ENCODE data around the gene FPGS. TPM values are rescaled to one million over a fixed set of nuclear protein-coding genes. Genes with fewer than 3 reads are reported as not detected.

FPGS gene
- polyA plus RNA-seq, 1 donor (not counting 4 experiments of a cell fraction or from before 2014, with no cell fraction given) = 38.2 TPM

DNA sequence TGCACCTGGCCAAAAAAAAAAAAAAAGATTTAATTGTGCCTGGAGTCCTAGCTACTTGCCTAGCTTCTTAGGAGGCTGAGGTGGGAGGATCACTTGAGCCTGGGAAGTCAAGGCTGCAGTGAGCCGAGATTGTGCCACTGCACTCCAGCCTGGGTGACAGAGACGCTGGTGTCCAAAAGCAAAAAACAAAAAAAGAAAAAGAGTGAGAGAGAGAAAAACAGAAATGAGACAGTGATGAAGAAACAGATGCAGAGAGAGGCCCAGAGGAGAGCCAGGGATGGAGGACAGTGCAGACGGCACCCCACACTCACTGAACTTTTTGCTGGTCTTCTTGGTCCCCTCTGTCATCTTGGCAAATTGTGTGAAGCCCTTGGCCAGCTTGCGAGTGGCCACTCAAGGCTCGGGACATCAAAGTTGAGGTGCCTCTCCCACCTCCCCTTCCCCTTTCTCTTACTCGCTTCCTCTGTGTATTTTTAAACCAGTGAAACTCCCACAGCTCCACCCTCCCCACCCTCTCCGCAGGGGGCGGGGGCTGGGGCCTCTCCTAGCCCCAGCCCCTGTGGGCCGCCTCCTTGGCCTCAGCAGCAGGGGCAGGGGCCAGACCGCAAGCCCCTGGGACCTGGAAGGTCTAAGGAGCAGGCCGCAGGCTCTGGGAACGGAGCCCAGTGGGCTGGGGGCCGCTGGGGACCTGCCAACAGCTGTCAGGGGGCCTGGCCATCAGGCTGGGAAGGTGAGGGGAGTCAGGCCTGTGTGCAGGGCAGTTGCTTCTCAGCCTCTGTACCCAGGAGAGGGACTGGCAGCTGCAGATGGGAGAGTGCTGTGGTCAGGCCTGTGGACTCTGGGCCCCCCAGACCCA is 24.2 kb upstream of the FPGS start, which contains the start of gene SH2D3C:
SH2D3C (minus strand) TSS at position 387 of the 856 bp plus-strand sequence; CDS start at position 348, 39 bp downstream.
- Histone ChIP-seq H3K4me1 (ENCODE audit: control insufficient read depth, extremely low read depth, insufficient read depth, low read length) (no peaks in the 10 kb centered on the region), H3K4me3 (ENCODE audit: control insufficient read depth in 2 of 3, extremely low read depth in 1 of 3, insufficient read depth in 2 of 3, low read depth in 1 of 3, low read length in 3 of 3) (no peak within 1 kb of the TSS), H2AFZ (ENCODE audit: control insufficient read depth, low read length) (no peak within 1 kb of the TSS), H3K27me3 (ENCODE audit: control insufficient read depth, extremely low read depth, insufficient read depth, low read length) (no peaks in the 10 kb centered on the region), H3K36me3 (ENCODE audit: control insufficient read depth in 2 of 2, extremely low read depth in 1 of 2, insufficient read depth in 2 of 2, low read length in 2 of 2) (no peaks in the 10 kb centered on the region), H3K9me1 (ENCODE audit: control insufficient read depth, extremely low read depth, insufficient read depth, low read length) (no peaks in the 10 kb centered on the region), H3K9ac (ENCODE audit: control insufficient read depth, extremely low read depth, insufficient read depth, low read length) (no peak within 1 kb of the TSS), H3K4me2 (ENCODE audit: control insufficient read depth, extremely low read depth, insufficient read depth, low read depth, low read length) (no peak within 1 kb of the TSS), H4K20me1 (ENCODE audit: control insufficient read depth, extremely low read depth, insufficient read depth, low read length) (no peaks in the 10 kb centered on the region), H3K79me2 (ENCODE audit: control insufficient read depth, insufficient read depth, low read length) (no peaks in the 10 kb centered on the region), H3K27ac (ENCODE audit: control insufficient read depth, insufficient read depth, low read length) (no peak within 1 kb of the TSS), H3K9me3 (ENCODE audit: control insufficient read depth, low read depth, low read length) (no peaks in the 10 kb centered on the region)
- dilution Hi-C loops (cut with MboI; ENCODE audit: extremely low pct_ligation_motif_present, low sequenced_read_pairs) = no loop called here
- FAIRE-seq (no peak), DNase-seq (ENCODE audit: low read depth, low spot score) (no peak)
- TF ChIP-seq, protein P1, sequence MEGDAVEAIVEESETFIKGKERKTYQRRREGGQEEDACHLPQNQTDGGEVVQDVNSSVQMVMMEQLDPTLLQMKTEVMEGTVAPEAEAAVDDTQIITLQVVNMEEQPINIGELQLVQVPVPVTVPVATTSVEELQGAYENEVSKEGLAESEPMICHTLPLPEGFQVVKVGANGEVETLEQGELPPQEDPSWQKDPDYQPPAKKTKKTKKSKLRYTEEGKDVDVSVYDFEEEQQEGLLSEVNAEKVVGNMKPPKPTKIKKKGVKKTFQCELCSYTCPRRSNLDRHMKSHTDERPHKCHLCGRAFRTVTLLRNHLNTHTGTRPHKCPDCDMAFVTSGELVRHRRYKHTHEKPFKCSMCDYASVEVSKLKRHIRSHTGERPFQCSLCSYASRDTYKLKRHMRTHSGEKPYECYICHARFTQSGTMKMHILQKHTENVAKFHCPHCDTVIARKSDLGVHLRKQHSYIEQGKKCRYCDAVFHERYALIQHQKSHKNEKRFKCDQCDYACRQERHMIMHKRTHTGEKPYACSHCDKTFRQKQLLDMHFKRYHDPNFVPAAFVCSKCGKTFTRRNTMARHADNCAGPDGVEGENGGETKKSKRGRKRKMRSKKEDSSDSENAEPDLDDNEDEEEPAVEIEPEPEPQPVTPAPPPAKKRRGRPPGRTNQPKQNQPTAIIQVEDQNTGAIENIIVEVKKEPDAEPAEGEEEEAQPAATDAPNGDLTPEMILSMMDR (optimal IDR thresholded peaks at IDR 0.05 in 1 of 3, IDR thresholded peaks at IDR 0.05 in 1 of 3, conservative IDR thresholded peaks at IDR 0.05 in 1 of 3; ENCODE audit: extremely low read depth in 1 of 3, insufficient read depth in 2 of 3, low read length in 3 of 3) = no peak
- no peak for TF ChIP-seq EZH2 (IDR thresholded peaks at IDR 0.05; ENCODE audit: low read length)

GRCh38 chr9:127779136-127779981 is 23.3 kb upstream of the FPGS start:
- Histone ChIP-seq H3K36me3 (ENCODE audit: control insufficient read depth in 2 of 2, extremely low read depth in 1 of 2, insufficient read depth in 2 of 2, low read length in 2 of 2) (no peaks in the 10 kb centered on the region), H3K4me2 (ENCODE audit: control insufficient read depth, extremely low read depth, insufficient read depth, low read depth, low read length) (no peak overlapping the region), H3K4me1 (ENCODE audit: control insufficient read depth, extremely low read depth, insufficient read depth, low read length) (no peaks in the 10 kb centered on the region), H4K20me1 (ENCODE audit: control insufficient read depth, extremely low read depth, insufficient read depth, low read length) (no peaks in the 10 kb centered on the region), H2AFZ (ENCODE audit: control insufficient read depth, low read length) (no peak overlapping the region), H3K27me3 (ENCODE audit: control insufficient read depth, extremely low read depth, insufficient read depth, low read length) (no peaks in the 10 kb centered on the region), H3K27ac (ENCODE audit: control insufficient read depth, insufficient read depth, low read length) (no peak overlapping the region), H3K9ac (ENCODE audit: control insufficient read depth, extremely low read depth, insufficient read depth, low read length) (no peak overlapping the region), H3K9me1 (ENCODE audit: control insufficient read depth, extremely low read depth, insufficient read depth, low read length) (no peaks in the 10 kb centered on the region), H3K4me3 (ENCODE audit: control insufficient read depth in 2 of 3, extremely low read depth in 1 of 3, insufficient read depth in 2 of 3, low read depth in 1 of 3, low read length in 3 of 3) (no peak overlapping the region), H3K79me2 (ENCODE audit: control insufficient read depth, insufficient read depth, low read length) (no peaks in the 10 kb centered on the region), H3K9me3 (ENCODE audit: control insufficient read depth, low read depth, low read length) (no peaks in the 10 kb centered on the region)
- FAIRE-seq = no peak
- TF ChIP-seq EZH2 (IDR thresholded peaks at IDR 0.05; ENCODE audit: low read length) = no peak
- TF ChIP-seq, protein P1 (optimal IDR thresholded peaks at IDR 0.05 in 1 of 3, IDR thresholded peaks at IDR 0.05 in 1 of 3, conservative IDR thresholded peaks at IDR 0.05 in 1 of 3; ENCODE audit: extremely low read depth in 1 of 3, insufficient read depth in 2 of 3, low read length in 3 of 3) = no peak
- dilution Hi-C loops (cut with MboI; ENCODE audit: extremely low pct_ligation_motif_present, low sequenced_read_pairs) = no loop called here
- no peak for DNase-seq (ENCODE audit: low read depth, low spot score)
